ENCODE data around the gene NCKAP5. TPM values are rescaled to one million over a fixed set of nuclear protein-coding genes. Genes with fewer than 3 reads are reported as not detected.

The NCKAP5 gene
- total and polyA plus RNA-seq, 9 of the 15 experiments (the other 6 are each of a cell fraction or from before 2014, with no cell fraction given) = not detected

- DNase-seq (ENCODE audit: extremely low read depth in 1 of 4, low spot score in 3 of 4) = no peak
- no peak overlapping the region for H3K27ac ChIP-seq (ENCODE audit: extremely low read depth, low read depth, low read length)
- H3K36me3 ChIP-seq (ENCODE audit: control insufficient read depth, insufficient read depth, low read length) = no peaks in the 10 kb centered on the region
- FAIRE-seq = no peak
- BruUV-seq (replicated peaks) = no TSS peak
- no peaks in the 10 kb centered on the region for H3K4me1 ChIP-seq (replicated peaks in 1 of 2; ENCODE audit: control insufficient read depth in 2 of 2, insufficient read depth in 2 of 2, low read length in 2 of 2)
- no peak overlapping the region for H3K9ac ChIP-seq (ENCODE audit: insufficient read depth in 1 of 2, low read depth in 2 of 2, low read length in 2 of 2)
- POLR2A ChIA-PET = no interaction called here
- no peak overlapping the region for H3K4me3 ChIP-seq
- H3K79me2 ChIP-seq (ENCODE audit: control insufficient read depth, insufficient read depth, low read length) = no peaks in the 10 kb centered on the region
- CTCF ChIA-PET (ENCODE audit: low intra/inter-chr PET ratio) = no interaction called here
- no peaks in the 10 kb centered on the region for H4K20me1 ChIP-seq (replicated peaks; ENCODE audit: control insufficient read depth, insufficient read depth, low read length)
- in situ Hi-C loops (cut with MboI) = no loop called here
- H2AFZ ChIP-seq (ENCODE audit: low read depth, low read length) = no peak overlapping the region
- WGBS (ENCODE audit: insufficient coverage, low coverage, missing lambda C conversion rate) = 3% methylated on average over 2 of the region's 2 CpGs
- no peaks in the 10 kb centered on the region for H3K9me1 ChIP-seq (ENCODE audit: control insufficient read depth, insufficient read depth, low read length)
- no peak for TF ChIP-seq HNRNPH1 (optimal IDR thresholded peaks at IDR 0.05; ENCODE audit: low read depth, low read length)
- no peak for TF ChIP-seq FOXA3 (CRISPR knock-in tag; conservative IDR thresholded peaks at IDR 0.05 in 1 of 2, IDR thresholded peaks at IDR 0.05 in 1 of 2)
- no peak for TF ChIP-seq E4F1 (CRISPR knock-in tag; IDR thresholded peaks at IDR 0.05; ENCODE audit: borderline replicate concordance)
- no peak for TF ChIP-seq NFXL1 (CRISPR knock-in tag; IDR thresholded peaks at IDR 0.05)
- TF ChIP-seq MTF1 (CRISPR knock-in tag; IDR thresholded peaks at IDR 0.05; ENCODE audit: borderline replicate concordance) = no peak
- no peak for TF ChIP-seq BRF2 (IDR thresholded peaks at IDR 0.05; ENCODE audit: borderline replicate concordance, insufficient read depth, insufficient read length)
- no peak for TF ChIP-seq TEAD2 (tag; IDR thresholded peaks at IDR 0.05)
- TF ChIP-seq ZNF212 (CRISPR knock-in tag; IDR thresholded peaks at IDR 0.05) = no peak
- no peak for TF ChIP-seq KAT7 (CRISPR knock-in tag; IDR thresholded peaks at IDR 0.05; ENCODE audit: borderline replicate concordance)
- no peak for TF ChIP-seq ARID3B (CRISPR knock-in tag; IDR thresholded peaks at IDR 0.05; ENCODE audit: borderline replicate concordance)
- no peak for ATAC-seq
- intact Hi-C loops (cut with micrococcal nuclease) = no loop called here
- no peak overlapping the region for H3K4me2 ChIP-seq (ENCODE audit: insufficient read depth, low read length)
- no peaks in the 10 kb centered on the region for H3K27me3 ChIP-seq (ENCODE audit: control insufficient read depth in 2 of 2, insufficient read depth in 2 of 2, low read length in 2 of 2)
- H3K9me3 ChIP-seq (replicated peaks; ENCODE audit: control insufficient read depth, insufficient read depth, low read depth, low read length) = no peaks in the 10 kb centered on the region
Measured at GRCh38 chr2:133424876-133425275, 143.4 kb downstream of the NCKAP5 start.

Data from K562 (cell line).